Gastroesophageal sphincter (tissue), 3 donors: Measurements from ENCODE around the gene NEK7.
"Not testable (repeated sequence)": the region's sequence is repeated elsewhere in the genome, so short reads cannot be mapped to it uniquely, and the experiment has no call there.

Experiments used
- POLR2A ChIP-seq, 2 donors: fragments of 450-650 bp; IDR thresholded peaks; one replicate each; pipeline ENCODE4 v1.6.1; 2017; ENCODE audit warnings: antibody characterized with exemption in 2 of 2, mild to moderate bottlenecking in 2 of 2, moderate library complexity in 1 of 2
- TF ChIP-seq, protein P1 (sequence below), 4 experiments: fragments of 200-600 bp in 2 of 4; fragments of 450-650 bp in 2 of 4; sonication (generic) in 1 of 4; IDR thresholded peaks; one replicate each; pipeline ENCODE4 v1.5.1; 2017 to 2019; ENCODE audit warnings: antibody characterized with exemption in 4 of 4, mild to moderate bottlenecking in 2 of 4, moderate library complexity in 2 of 4

DNA sequence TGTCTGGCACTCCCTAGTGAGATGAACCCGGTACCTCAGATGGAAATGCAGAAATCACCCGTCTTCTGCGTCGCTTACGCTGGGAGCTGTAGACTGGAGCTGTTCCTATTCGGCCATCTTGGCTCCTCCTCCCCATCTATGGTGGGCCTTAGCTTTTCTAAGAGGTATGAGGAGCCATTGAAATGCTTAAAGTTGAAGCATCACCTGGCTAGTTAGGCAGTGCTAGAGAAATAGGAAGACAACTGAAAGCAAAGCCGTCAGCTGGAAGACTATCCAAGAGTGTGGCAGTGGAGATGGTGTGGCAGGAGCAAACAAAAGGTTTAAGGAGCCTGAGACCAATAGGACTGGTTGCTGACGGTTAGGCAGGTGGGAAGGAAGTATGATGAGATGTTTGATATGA is 158.5 kb downstream of the NEK7 start:
- TF ChIP-seq, protein P1, sequence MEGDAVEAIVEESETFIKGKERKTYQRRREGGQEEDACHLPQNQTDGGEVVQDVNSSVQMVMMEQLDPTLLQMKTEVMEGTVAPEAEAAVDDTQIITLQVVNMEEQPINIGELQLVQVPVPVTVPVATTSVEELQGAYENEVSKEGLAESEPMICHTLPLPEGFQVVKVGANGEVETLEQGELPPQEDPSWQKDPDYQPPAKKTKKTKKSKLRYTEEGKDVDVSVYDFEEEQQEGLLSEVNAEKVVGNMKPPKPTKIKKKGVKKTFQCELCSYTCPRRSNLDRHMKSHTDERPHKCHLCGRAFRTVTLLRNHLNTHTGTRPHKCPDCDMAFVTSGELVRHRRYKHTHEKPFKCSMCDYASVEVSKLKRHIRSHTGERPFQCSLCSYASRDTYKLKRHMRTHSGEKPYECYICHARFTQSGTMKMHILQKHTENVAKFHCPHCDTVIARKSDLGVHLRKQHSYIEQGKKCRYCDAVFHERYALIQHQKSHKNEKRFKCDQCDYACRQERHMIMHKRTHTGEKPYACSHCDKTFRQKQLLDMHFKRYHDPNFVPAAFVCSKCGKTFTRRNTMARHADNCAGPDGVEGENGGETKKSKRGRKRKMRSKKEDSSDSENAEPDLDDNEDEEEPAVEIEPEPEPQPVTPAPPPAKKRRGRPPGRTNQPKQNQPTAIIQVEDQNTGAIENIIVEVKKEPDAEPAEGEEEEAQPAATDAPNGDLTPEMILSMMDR (IDR thresholded peaks at IDR 0.05): not testable (repeated sequence)
- not testable (repeated sequence) for TF ChIP-seq POLR2A (IDR thresholded peaks at IDR 0.05)
